Right renal pelvis (tissue), 4 donors: ENCODE measurements around the gene MBD3L2B. TPM values are rescaled to one million over a fixed set of nuclear protein-coding genes. Genes with fewer than 3 reads are reported as not detected.
"Not testable (repeated sequence)": the region's sequence is repeated elsewhere in the genome, so short reads cannot be mapped to it uniquely, and the experiment has no call there.

Experiments
- DNase-seq, 4 donors: peaks; one replicate each; pipeline ENCODE4 v3.0.0-alpha.2; 2013; ENCODE audit warnings: low read depth in 4 of 4, low spot score in 3 of 4, missing footprints in 1 of 4
- polyA plus RNA-seq, 4 donors: library from polyadenylated mRNA; unstranded; fragments of 120-200 nt; gene quantifications; one replicate each; pipeline ENCODE4 v1.2.1, GENCODE V29; 2013; ENCODE audit not compliant: insufficient read length in 4 of 4

MBD3L2B gene
- polyA plus RNA-seq, result not detected

- DNase-seq, result not testable (repeated sequence)
These were observed at the start of gene MBD3L2B for GRCh38 chr19:7021331-7021730. MBD3L2B (minus strand) TSS chr19:7021431; CDS start chr19:7021397, 34 bp downstream.

GRCh38 chr19:7069904-7070226, 48.6 kb upstream of the MBD3L2B start:
- DNase-seq, result no peak

GRCh38 chr19:7069042-7069903, 48.0 kb upstream of the MBD3L2B start, which contains the start of gene ZNF557:
ZNF557 (plus strand) TSS chr19:7069703; CDS start chr19:7075075, 5,372 bp downstream.
- peak; percentile 91 to 93 (median 92) for DNase-seq

- no peak for DNase-seq
These were observed 47.4 kb upstream of the MBD3L2B start for GRCh38 chr19:7068599-7068998.

- DNase-seq, result no peak
These were observed 46.5 kb upstream of the MBD3L2B start for GRCh38 chr19:7067716-7068115.

- DNase-seq, result not testable (repeated sequence)
These were observed 45.9 kb upstream of the MBD3L2B start for GRCh38 chr19:7067122-7067521.

- no peak for DNase-seq
These were observed 42.7 kb upstream of the MBD3L2B start for GRCh38 chr19:7063764-7064418.

GRCh38 chr19:7063339-7063738, 42.1 kb upstream of the MBD3L2B start:
- no peak for DNase-seq

GRCh38 chr19:7059977-7060376, 38.7 kb upstream of the MBD3L2B start:
- not testable (repeated sequence) for DNase-seq

- DNase-seq, result not testable (repeated sequence)
These were observed 37.3 kb upstream of the MBD3L2B start, which contains the start of gene MBD3L3 for GRCh38 chr19:7058576-7058975. MBD3L3 (minus strand) TSS chr19:7058676; CDS start chr19:7058605, 71 bp downstream.

- not testable (repeated sequence) for DNase-seq
These were observed 35.1 kb upstream of the MBD3L2B start for GRCh38 chr19:7056371-7056770.

GRCh38 chr19:7055679-7056078, 34.4 kb upstream of the MBD3L2B start:
- DNase-seq, result not testable (repeated sequence)

- not testable (repeated sequence) for DNase-seq
These were observed 33.6 kb upstream of the MBD3L2B start for GRCh38 chr19:7054635-7055368.

- not testable (repeated sequence) for DNase-seq
These were observed 31.7 kb upstream of the MBD3L2B start for GRCh38 chr19:7052896-7053295.

GRCh38 chr19:7051421-7051820, 30.2 kb upstream of the MBD3L2B start:
- DNase-seq, result not testable (repeated sequence)

- not testable (repeated sequence) for DNase-seq
These were observed 27.8 kb upstream of the MBD3L2B start, which contains the start of gene MBD3L2 for GRCh38 chr19:7049021-7049420. MBD3L2 (plus strand) TSS chr19:7049321; CDS start chr19:7049374, 53 bp downstream.

GRCh38 chr19:7041563-7041962, 20.3 kb upstream of the MBD3L2B start:
- not testable (repeated sequence) for DNase-seq

- not testable (repeated sequence) for DNase-seq
These were observed 18.8 kb upstream of the MBD3L2B start, which contains the start of gene MBD3L4 for GRCh38 chr19:7040079-7040478. MBD3L4 (minus strand) TSS chr19:7040179; CDS start chr19:7040144, 35 bp downstream.

- not testable (repeated sequence) for DNase-seq
These were observed 9.0 kb upstream of the MBD3L2B start, which contains the start of gene MBD3L5 for GRCh38 chr19:7030278-7030677. MBD3L5 (plus strand) TSS chr19:7030578; CDS start chr19:7030612, 34 bp downstream.

GRCh38 chr19:7028790-7029189, 7.6 kb upstream of the MBD3L2B start:
- not testable (repeated sequence) for DNase-seq
